IMR-90 (cell line): ENCODE measurements around the gene BAZ2A. TPM values are rescaled to one million over a fixed set of nuclear protein-coding genes. Genes with fewer than 3 reads are reported as not detected.

ENCODE experiments used
- ATAC-seq: fragments of 200-7000 bp; cut with Tn5 transposase; 2 replicates; pipeline ENCODE4 v1.9.1; 2020; ENCODE audit warnings: low read depth, mild to moderate bottlenecking, moderate library complexity
- BruUV-seq: library from RNA; stranded (reverse); fragments of 400-500 nt; replicated peaks from 2 replicates; lab custom pipeline; 2021; lab: Mats Ljungman, UMichigan
- CTCF ChIA-PET: fragments of 300-600 bp; formaldehyde crosslinking; extraction: SDS; loops from one replicate; lab custom pipeline; 2021; ENCODE audit warnings: antibody characterized with exemption; lab: Yijun Ruan, JAX
- POLR2A ChIA-PET: fragments of 300-600 bp; sonication (Branson Sonifier 250); formaldehyde crosslinking; loops from one replicate; lab custom pipeline; 2022; ENCODE audit warnings: antibody characterized with exemption; ENCODE audit not compliant: unreplicated experiment; lab: Charles Lee
- DNase-seq: peaks from one replicate; pipeline ENCODE4 v3.0.0; 2013
- H2AFZ ChIP-seq: replicated peaks from 2 replicates; pipeline ENCODE3; 2013; ENCODE audit warnings: low read length, mild to moderate bottlenecking; ENCODE audit not compliant: poor library complexity
- H2AK5ac ChIP-seq: 2 replicates; pipeline ENCODE4 v1.6.1; 2013; ENCODE audit warnings: low read depth, low read length, inconsistent platforms
- H2AK9ac ChIP-seq: replicated peaks from 2 replicates; pipeline ENCODE3; 2013; ENCODE audit warnings: mild to moderate bottlenecking, low read depth, low read length, moderate library complexity; ENCODE audit not compliant: poor library complexity
- H2BK120ac ChIP-seq: 2 replicates; pipeline ENCODE4 v1.6.1; 2013; ENCODE audit warnings: low read depth, low read length, inconsistent platforms
- H2BK15ac ChIP-seq: 3 replicates; pipeline ENCODE4 v1.6.1; 2013; ENCODE audit warnings: low read depth, low read length, inconsistent platforms
- H2BK20ac ChIP-seq: 2 replicates; pipeline ENCODE4 v1.6.1; 2013; ENCODE audit warnings: low read depth, mild to moderate bottlenecking, inconsistent platforms, low read length, moderate library complexity
- H2BK5ac ChIP-seq: 2 replicates; pipeline ENCODE4 v1.6.1; 2013; ENCODE audit warnings: mild to moderate bottlenecking, low read depth, low read length, inconsistent platforms; ENCODE audit not compliant: poor library complexity, severe bottlenecking
- H3K14ac ChIP-seq: replicated peaks from 2 replicates; pipeline ENCODE4 v1.6.1; 2013; ENCODE audit warnings: low read depth, low read length, inconsistent platforms
- H3K18ac ChIP-seq: 2 replicates; pipeline ENCODE4 v1.6.1; 2013; ENCODE audit warnings: low read depth, low read length, control low read depth
- H3K23ac ChIP-seq: 2 replicates; pipeline ENCODE4 v1.6.1; 2013; ENCODE audit warnings: low read depth, low read length, inconsistent platforms
- H3K27ac ChIP-seq: 2 replicates; pipeline ENCODE4 v1.5.1; 2013; ENCODE audit warnings: mild to moderate bottlenecking, control low read depth, low read length; ENCODE audit not compliant: insufficient read depth
- H3K27me3 ChIP-seq: 2 replicates; pipeline ENCODE4 v1.6.1; 2013; ENCODE audit warnings: low read length; ENCODE audit not compliant: control insufficient read depth, insufficient read depth
- H3K36me3 ChIP-seq: 2 replicates; pipeline ENCODE4 v1.6.1; 2013; ENCODE audit warnings: low read length, mixed read lengths; ENCODE audit not compliant: control insufficient read depth, insufficient read depth
- H3K4ac ChIP-seq: 2 replicates; pipeline ENCODE4 v1.6.1; 2013; ENCODE audit warnings: low read depth, low read length, inconsistent platforms
- H3K4me1 ChIP-seq: 2 replicates; pipeline ENCODE4 v1.6.1; 2013; ENCODE audit warnings: low read length, mixed read lengths; ENCODE audit not compliant: control insufficient read depth, insufficient read depth
- H3K4me2 ChIP-seq: 2 replicates; pipeline ENCODE4 v1.6.1; 2013; ENCODE audit warnings: low read depth, mild to moderate bottlenecking, control low read depth, low read length, moderate library complexity
- H3K4me3 ChIP-seq: 2 replicates; pipeline ENCODE4 v1.5.1; 2013; ENCODE audit warnings: low read depth, mild to moderate bottlenecking, control low read depth, low read length, moderate library complexity; ENCODE audit not compliant: insufficient read depth
- H3K56ac ChIP-seq: 2 replicates; pipeline ENCODE4 v1.6.1; 2013; ENCODE audit warnings: low read length, inconsistent platforms; ENCODE audit not compliant: insufficient read depth; ENCODE audit errors: extremely low read depth
- H3K79me1 ChIP-seq, 2 experiments: 2 replicates each; pipeline ENCODE4 v1.6.1; 2013; ENCODE audit warnings: low read length in 2 of 2, inconsistent platforms in 1 of 2, low read depth in 1 of 2
- H3K9ac ChIP-seq: 2 replicates; pipeline ENCODE4 v1.6.1; 2013; ENCODE audit warnings: low read depth, low read length, control low read depth
- H3K9me1 ChIP-seq: 2 replicates; pipeline ENCODE4 v1.6.1; 2013; ENCODE audit warnings: low read length, inconsistent platforms; ENCODE audit not compliant: insufficient read depth
- H3K9me3 ChIP-seq: 2 replicates; pipeline ENCODE4 v1.6.1; 2013; ENCODE audit warnings: low read length; ENCODE audit not compliant: control insufficient read depth, insufficient read depth
- H4K20me1 ChIP-seq: 2 replicates; pipeline ENCODE4 v1.6.1; 2013; ENCODE audit warnings: low read length, inconsistent platforms; ENCODE audit not compliant: insufficient read depth
- H4K5ac ChIP-seq: 2 replicates; pipeline ENCODE4 v1.6.1; 2013; ENCODE audit warnings: mild to moderate bottlenecking, low read depth, low read length, control low read depth
- H4K8ac ChIP-seq, 2 experiments: 2 replicates each; pipeline ENCODE4 v1.6.1; 2013; ENCODE audit warnings: low read depth in 2 of 2, low read length in 2 of 2, control low read depth in 1 of 2, inconsistent platforms in 1 of 2
- H4K91ac ChIP-seq: 2 replicates; pipeline ENCODE4 v1.6.1; 2013; ENCODE audit warnings: low read depth, low read length, inconsistent platforms; ENCODE audit not compliant: insufficient read depth
- MAFK ChIP-seq: IDR thresholded peaks from 2 replicates; pipeline ENCODE4 v1.6.1; 2012; ENCODE audit warnings: low read depth, low read length, improper control_type of control experiment
- MAZ ChIP-seq: IDR thresholded peaks from 2 replicates; pipeline ENCODE4 v1.6.1; 2012; ENCODE audit warnings: low read depth, mild to moderate bottlenecking, low read length, improper control_type of control experiment, moderate library complexity, borderline replicate concordance
- NFE2L2 ChIP-seq: fragments of 150-350 bp; IDR thresholded peaks from 2 replicates; pipeline ENCODE4 v1.6.1; 2016; ENCODE audit warnings: low read depth, mild to moderate bottlenecking, low read length
- RAD21 ChIP-seq: IDR thresholded peaks from 2 replicates; pipeline ENCODE4 v1.6.1; 2012; ENCODE audit warnings: low read length, improper control_type of control experiment
- WGBS, 2 experiments: methylation state at CpG; one replicate each; pipeline versions ENCODE4 v1.1.5 to v1.1.7; 2013; ENCODE audit warnings: missing lambda C conversion rate in 2 of 2; ENCODE audit not compliant: insufficient read length in 1 of 2; ENCODE audit errors: extremely low coverage in 2 of 2; 5-methylcytosine and 5-hydroxymethylcytosine counted together
- dilution Hi-C: fragments of 300-500 bp; cut with HindIII; formaldehyde crosslinking; loops from one replicate; pipeline ENCODE4 v1.14.3; 2018; ENCODE audit warnings: low sequenced_read_pairs; ENCODE audit not compliant: unreplicated experiment
- in situ Hi-C: fragments of 300-500 bp; cut with MboI; formaldehyde crosslinking; loops from 3 replicates; pipeline ENCODE4 v1.14.3; 2019; ENCODE audit warnings: low sequenced_read_pairs, inconsistent platforms, mixed read lengths
- intact Hi-C: fragments of 100-400 bp; cut with micrococcal nuclease; formaldehyde crosslinking; loops from 2 replicates; pipeline ENCODE4 v1.10.0; 2022
- polyA plus RNA-seq, 3 experiments: library from polyadenylated mRNA; depleted of rRNA; stranded (reverse); fragments of >200 nt; gene quantifications; 2 replicates each; pipeline ENCODE4 v1.2.3, GENCODE V29; 2012; ENCODE audit warnings: low replicate concordance in 1 of 3
- total RNA-seq: library from RNA; depleted of rRNA; stranded (reverse); fragments of >200 nt; gene quantifications from 2 replicates; pipeline ENCODE4 v1.2.3, GENCODE V29; 2012
- TF ChIP-seq, protein P1 (sequence below): fragments of 150-350 bp; IDR thresholded peaks from 2 replicates; pipeline ENCODE4 v1.6.1; 2017; ENCODE audit warnings: mild to moderate bottlenecking, antibody characterized with exemption, low read length, low read depth
- TF ChIP-seq, protein P2 (sequence below): conservative IDR thresholded peaks from 2 replicates; pipeline ENCODE4 v1.5.1; 2012; ENCODE audit warnings: mild to moderate bottlenecking, low read depth, low read length, improper control_type of control experiment

Gene BAZ2A
- total and polyA plus RNA-seq, 2 of the 4 experiments (the other 2 are of a cell fraction), result 15.4 to 42.8 TPM

DNA sequence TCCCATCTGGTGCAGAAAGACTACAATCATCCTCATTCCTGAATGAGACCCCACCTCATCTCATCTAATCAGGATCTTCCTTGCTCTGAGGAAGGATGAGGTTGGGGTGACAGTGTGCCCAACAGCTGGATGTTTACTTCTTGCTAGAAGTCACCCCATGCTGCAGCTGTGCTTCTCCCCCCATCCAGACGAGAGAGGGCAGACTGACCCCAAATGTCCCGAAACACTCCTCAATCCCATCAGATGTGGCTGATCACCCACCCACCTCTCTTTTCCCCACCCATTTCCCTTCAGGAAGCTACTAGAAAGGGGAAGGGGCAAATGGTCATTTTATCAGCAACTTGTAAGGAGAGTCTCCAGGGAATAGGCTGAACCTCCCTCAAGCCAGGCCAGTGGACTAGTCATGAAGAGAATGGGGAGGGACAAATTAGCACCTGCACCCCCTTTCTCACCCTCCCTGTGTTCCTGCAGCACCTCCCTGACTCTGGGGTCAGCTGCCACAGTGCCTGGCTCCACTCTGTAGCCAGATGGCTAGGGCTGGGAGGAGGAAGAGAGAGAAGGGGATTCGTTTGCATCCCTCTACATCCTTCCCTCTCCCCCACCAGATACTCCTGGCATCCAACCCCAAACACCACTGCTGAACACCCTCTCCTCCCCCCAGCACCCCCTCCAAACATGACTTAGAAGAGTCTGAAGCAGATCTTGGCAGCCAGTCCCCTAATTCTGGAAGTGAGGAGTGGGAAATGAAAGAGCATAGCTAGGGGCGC lies 2.8 kb upstream of the BAZ2A start:
- no peak overlapping the region for H2BK5ac ChIP-seq
- no peaks in the 10 kb centered on the region for H3K27me3 ChIP-seq
- H4K5ac ChIP-seq, result no peak overlapping the region
- DNase-seq, result no peak
- peak overlapping the region; percentile 15; the same call in 1 of the 2 replicates for H3K4ac ChIP-seq
- no peak overlapping the region for H2BK15ac ChIP-seq
- peak overlapping the region; percentile 41 for H3K23ac ChIP-seq
- no peak overlapping the region for H3K27ac ChIP-seq
- H2AFZ ChIP-seq, result no peak overlapping the region
- no peak overlapping the region for H2BK120ac ChIP-seq
- H3K9ac ChIP-seq, result peak overlapping the region; percentile 14
- H3K36me3 ChIP-seq, result peaks cover 3% of the 10 kb centered on the region
- CTCF ChIA-PET, result no interaction called here
- peak overlapping the region; percentile 58 for H3K4me2 ChIP-seq
- H3K79me1 ChIP-seq, result peaks cover 16 to 69% of the 10 kb centered on the region in 2 experiments; a peak in 3 of 4 replicates
- no peaks in the 10 kb centered on the region for H3K9me3 ChIP-seq
- H3K14ac ChIP-seq, result 0 out of 2 replicates have a peak overlapping the region, but pooled peaks have one; percentile 21
- POLR2A ChIA-PET, result no interaction called here
- peaks cover 19% of the 10 kb centered on the region for H3K9me1 ChIP-seq
- WGBS, 2 experiments, result no CpG with 5 or more reads among the region's 4 CpGs
- H4K20me1 ChIP-seq, result peaks cover 60% of the 10 kb centered on the region
- no peak overlapping the region for H2BK20ac ChIP-seq
- no peak for ATAC-seq
- intact Hi-C loops (no loop called here), in situ Hi-C loops (loop anchor here (10.0 kb wide), 1 partner anchor 372 kb away; the partner anchor contains the start of gene ZBTB39), dilution Hi-C loops (no loop called here)
- no TSS peak for BruUV-seq
- no peak overlapping the region for H3K18ac ChIP-seq
- no peak overlapping the region for H4K91ac ChIP-seq
- H3K56ac ChIP-seq, result no peak overlapping the region
- H2AK9ac ChIP-seq, result no peak overlapping the region
- 0 out of 4 replicates have a peak overlapping the region, but pooled peaks of 1 of the 2 experiments have one; percentile 19 for H4K8ac ChIP-seq
- peak overlapping the region; percentile 67; the same call in 1 of the 2 replicates for H2AK5ac ChIP-seq
- H3K4me1 ChIP-seq, result peaks cover 14% of the 10 kb centered on the region
- H3K4me3 ChIP-seq, result no peak overlapping the region
- no peak for TF ChIP-seq MAFK
- TF ChIP-seq, protein P1, sequence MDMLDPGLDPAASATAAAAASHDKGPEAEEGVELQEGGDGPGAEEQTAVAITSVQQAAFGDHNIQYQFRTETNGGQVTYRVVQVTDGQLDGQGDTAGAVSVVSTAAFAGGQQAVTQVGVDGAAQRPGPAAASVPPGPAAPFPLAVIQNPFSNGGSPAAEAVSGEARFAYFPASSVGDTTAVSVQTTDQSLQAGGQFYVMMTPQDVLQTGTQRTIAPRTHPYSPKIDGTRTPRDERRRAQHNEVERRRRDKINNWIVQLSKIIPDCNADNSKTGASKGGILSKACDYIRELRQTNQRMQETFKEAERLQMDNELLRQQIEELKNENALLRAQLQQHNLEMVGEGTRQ, result no peak
- no peak for TF ChIP-seq MAZ
- no peak for TF ChIP-seq RAD21
- TF ChIP-seq NFE2L2, result no peak
- TF ChIP-seq, protein P2, sequence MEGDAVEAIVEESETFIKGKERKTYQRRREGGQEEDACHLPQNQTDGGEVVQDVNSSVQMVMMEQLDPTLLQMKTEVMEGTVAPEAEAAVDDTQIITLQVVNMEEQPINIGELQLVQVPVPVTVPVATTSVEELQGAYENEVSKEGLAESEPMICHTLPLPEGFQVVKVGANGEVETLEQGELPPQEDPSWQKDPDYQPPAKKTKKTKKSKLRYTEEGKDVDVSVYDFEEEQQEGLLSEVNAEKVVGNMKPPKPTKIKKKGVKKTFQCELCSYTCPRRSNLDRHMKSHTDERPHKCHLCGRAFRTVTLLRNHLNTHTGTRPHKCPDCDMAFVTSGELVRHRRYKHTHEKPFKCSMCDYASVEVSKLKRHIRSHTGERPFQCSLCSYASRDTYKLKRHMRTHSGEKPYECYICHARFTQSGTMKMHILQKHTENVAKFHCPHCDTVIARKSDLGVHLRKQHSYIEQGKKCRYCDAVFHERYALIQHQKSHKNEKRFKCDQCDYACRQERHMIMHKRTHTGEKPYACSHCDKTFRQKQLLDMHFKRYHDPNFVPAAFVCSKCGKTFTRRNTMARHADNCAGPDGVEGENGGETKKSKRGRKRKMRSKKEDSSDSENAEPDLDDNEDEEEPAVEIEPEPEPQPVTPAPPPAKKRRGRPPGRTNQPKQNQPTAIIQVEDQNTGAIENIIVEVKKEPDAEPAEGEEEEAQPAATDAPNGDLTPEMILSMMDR, result no peak
